GM19324 (cell line): ENCODE results near the gene BRWD1.
A peak's percentile ranks its signal among the peaks of the same experiment; 100 is the strongest.

Experiments
- ATAC-seq: cut with Tn5 transposase; IDR thresholded peaks from one replicate; pipeline ENCODE4 v1.9.1; 2021; ENCODE audit warnings: mild to moderate bottlenecking, moderate library complexity; ENCODE audit not compliant: unreplicated experiment, low FRiP score

The BRWD1 gene

GRCh38 chr21:39208624-39209333 lies 104.7 kb downstream of the BRWD1 start:
- ATAC-seq, result no peak

- ATAC-seq, result no peak
Observed at GRCh38 chr21:39204134-39204533, 109.3 kb downstream of the BRWD1 start.

GRCh38 chr21:39198800-39199199 lies 114.6 kb downstream of the BRWD1 start:
- no peak for ATAC-seq

- no peak for ATAC-seq
Observed at GRCh38 chr21:39197448-39198233, 115.8 kb downstream of the BRWD1 start.

- ATAC-seq, result no peak
Observed at GRCh38 chr21:39196838-39197237, 116.6 kb downstream of the BRWD1 start.

- ATAC-seq, result no peak
Observed at GRCh38 chr21:39196310-39196709, 117.1 kb downstream of the BRWD1 start.

- ATAC-seq, result no peak
Observed at GRCh38 chr21:39193380-39193779, 120.1 kb downstream of the BRWD1 start.

GRCh38 chr21:39189857-39190604 lies 123.4 kb downstream of the BRWD1 start:
- ATAC-seq, result no peak

GRCh38 chr21:39188521-39189139 lies 124.8 kb downstream of the BRWD1 start:
- ATAC-seq, result no peak

GRCh38 chr21:39187141-39187540 lies 126.3 kb downstream of the BRWD1 start:
- ATAC-seq, result no peak

- ATAC-seq, result no peak
Observed at GRCh38 chr21:39186676-39187075, 126.8 kb downstream of the BRWD1 start.

GRCh38 chr21:39185157-39185556 lies 128.3 kb downstream of the BRWD1 start:
- no peak for ATAC-seq

GRCh38 chr21:39184050-39184980 lies 129.1 kb downstream of the BRWD1 start:
- ATAC-seq, result no peak

- peak; percentile 95 for ATAC-seq
Observed at GRCh38 chr21:39183272-39184049, 130.0 kb downstream of the BRWD1 start, which contains the start of gene PSMG1. TSS of gene PSMG1 (minus strand) at chr21:39183451. CDS start at chr21:39183385, 66 bp downstream.

GRCh38 chr21:39182484-39183271 lies 130.8 kb downstream of the BRWD1 start:
- ATAC-seq, result peak; percentile 0

GRCh38 chr21:39182016-39182415 lies 131.4 kb downstream of the BRWD1 start:
- ATAC-seq, result no peak

GRCh38 chr21:39181205-39181818 lies 132.1 kb downstream of the BRWD1 start:
- no peak for ATAC-seq
